Endothelial cell of umbilical vein (primary cell): Measurements from ENCODE around the gene PAPPA2. TPM values are rescaled to one million over a fixed set of nuclear protein-coding genes. Genes with fewer than 3 reads are reported as not detected.

Experiments used
- BruUV-seq: library from RNA; stranded (reverse); fragments of 400-500 nt; replicated peaks from 2 replicates; lab custom pipeline; 2021; lab: Mats Ljungman, UMichigan
- CTCF ChIA-PET: fragments of 300-600, 350-600 bp; sonication (Branson Sonifier 250); formaldehyde crosslinking; loops from one replicate; lab custom pipeline; 2021; ENCODE audit warnings: antibody characterized with exemption, inconsistent platforms; lab: Charles Lee
- POLR2A ChIA-PET: fragments of 300-600, 350-600 bp; sonication (Branson Sonifier 250); formaldehyde crosslinking; loops from one replicate; lab custom pipeline; 2021; ENCODE audit warnings: antibody characterized with exemption, inconsistent platforms; lab: Charles Lee
- DNase-seq: peaks from one replicate; pipeline ENCODE4 v3.0.0-alpha.2; 2011; ENCODE audit warnings: low read depth, low spot score
- FAIRE-seq: peaks from 2 replicates; lab custom pipeline; 2011; peaks lifted over from hg19 to GRCh38; lab: Jason Lieb, UNC
- H2AFZ ChIP-seq: 2 replicates; pipeline ENCODE4 v1.6.0; 2012; ENCODE audit warnings: low read depth, low read length, control low read depth, inconsistent platforms
- H3K27ac ChIP-seq: 2 replicates; pipeline ENCODE4 v1.5.1; 2011; ENCODE audit warnings: low read depth, mild to moderate bottlenecking, control low read depth, low read length, moderate library complexity; ENCODE audit not compliant: insufficient read depth
- H3K27me3 ChIP-seq, 2 experiments: 2 replicates each; pipeline versions ENCODE4 v1.6.0 to v1.6.1; 2011; ENCODE audit warnings: low read length in 2 of 2, mixed read lengths in 1 of 2; ENCODE audit not compliant: control insufficient read depth in 2 of 2, insufficient read depth in 2 of 2
- H3K36me3 ChIP-seq, 2 experiments: 2 replicates in 1 of 2; 3 replicates in 1 of 2; pipeline ENCODE4 v1.5.1; 2011; ENCODE audit warnings: low read length in 2 of 2, mild to moderate bottlenecking in 1 of 2, moderate library complexity in 1 of 2; ENCODE audit not compliant: control insufficient read depth in 2 of 2, insufficient read depth in 2 of 2; ENCODE audit errors: extremely low read depth in 1 of 2
- H3K4me1 ChIP-seq: 3 replicates; pipeline ENCODE4 v1.5.1; 2011; ENCODE audit warnings: mild to moderate bottlenecking, low read length; ENCODE audit not compliant: control insufficient read depth, insufficient read depth; ENCODE audit errors: extremely low read depth
- H3K4me2 ChIP-seq: 2 replicates; pipeline ENCODE4 v1.6.1; 2011; ENCODE audit warnings: low read length, control low read depth, mixed read lengths; ENCODE audit not compliant: insufficient read depth
- H3K4me3 ChIP-seq, 3 experiments: fragments of 200-600 bp in 1 of 3; sonication (generic), shearing (Covaris generic) in 1 of 3; replicated peaks in 1 of 3; 2 replicates each; pipeline ENCODE4 v1.5.1; 2011 to 2016; ENCODE audit warnings: control low read depth in 3 of 3, low read length in 3 of 3, mild to moderate bottlenecking in 2 of 3, inconsistent platforms in 1 of 3, low read depth in 1 of 3, moderate library complexity in 1 of 3; ENCODE audit not compliant: insufficient read depth in 1 of 3
- H3K79me2 ChIP-seq: 2 replicates; pipeline ENCODE4 v1.6.0; 2012; ENCODE audit warnings: low read length, inconsistent platforms; ENCODE audit not compliant: control insufficient read depth, insufficient read depth
- H3K9ac ChIP-seq: replicated peaks from 2 replicates; pipeline ENCODE3; 2011; ENCODE audit warnings: low read length, control low read depth; ENCODE audit not compliant: insufficient read depth; ENCODE audit errors: extremely low read depth
- H3K9me1 ChIP-seq: replicated peaks from 3 replicates; pipeline ENCODE4 v1.6.0; 2011; ENCODE audit warnings: mild to moderate bottlenecking, low read length; ENCODE audit not compliant: control insufficient read depth, insufficient read depth; ENCODE audit errors: extremely low read depth
- H3K9me3 ChIP-seq: replicated peaks from 2 replicates; pipeline ENCODE4 v1.5.1; 2012; ENCODE audit warnings: low read length, inconsistent platforms; ENCODE audit not compliant: control insufficient read depth, insufficient read depth
- H4K20me1 ChIP-seq: replicated peaks from 2 replicates; pipeline ENCODE3; 2011; ENCODE audit warnings: mild to moderate bottlenecking, low read length; ENCODE audit not compliant: control insufficient read depth, insufficient read depth; ENCODE audit errors: extremely low read depth
- CTCF ChIP-seq, 2 donors: IDR thresholded peaks; 1 replicate in 1 of 2; 2 replicates in 1 of 2; pipeline ENCODE4 v1.5.1; 2011; ENCODE audit warnings: low read length in 2 of 2, mild to moderate bottlenecking in 2 of 2, moderate library complexity in 2 of 2, control low read depth in 1 of 2, inconsistent platforms in 1 of 2, low read depth in 1 of 2; ENCODE audit not compliant: insufficient read depth in 1 of 2; ENCODE audit errors: extremely low read depth in 1 of 2
- EZH2 ChIP-seq: IDR thresholded peaks from 2 replicates; pipeline ENCODE4 v1.6.1; 2012; ENCODE audit warnings: borderline replicate concordance, low read depth, mild to moderate bottlenecking, moderate library complexity, low read length, inconsistent platforms; ENCODE audit not compliant: severe bottlenecking
- FOS ChIP-seq: IDR thresholded peaks from 2 replicates; pipeline ENCODE4 v1.6.1; 2011; ENCODE audit warnings: mild to moderate bottlenecking, low read length, moderate library complexity, borderline replicate concordance; ENCODE audit not compliant: insufficient read depth
- GATA2 ChIP-seq: IDR thresholded peaks from 2 replicates; pipeline ENCODE4 v1.7.0; 2011; ENCODE audit warnings: low read depth, mild to moderate bottlenecking, moderate library complexity, mixed read lengths, low read length; ENCODE audit not compliant: insufficient read length, insufficient read depth
- JUN ChIP-seq: IDR thresholded peaks from 2 replicates; pipeline ENCODE4 v1.6.1; 2011; ENCODE audit warnings: borderline replicate concordance, low read depth; ENCODE audit not compliant: insufficient read length, insufficient read depth
- MAX ChIP-seq: IDR thresholded peaks from 2 replicates; pipeline ENCODE4 v1.6.1; 2011; ENCODE audit not compliant: insufficient read depth, insufficient read length
- MYC ChIP-seq: IDR thresholded peaks from one replicate; pipeline ENCODE4 v1.6.1; 2011; ENCODE audit warnings: mild to moderate bottlenecking, low read depth, low read length
- POLR2A ChIP-seq: IDR thresholded peaks from 2 replicates; pipeline ENCODE4 v1.6.1; 2012; ENCODE audit warnings: low read depth, mild to moderate bottlenecking, control low read depth, low read length
- POLR2AphosphoS5 ChIP-seq: IDR thresholded peaks from 2 replicates; pipeline ENCODE4 v1.6.1; 2012; ENCODE audit warnings: low read depth, mild to moderate bottlenecking, control low read depth, low read length, moderate library complexity; ENCODE audit not compliant: insufficient read depth
- dilution Hi-C: fragments of 300-500 bp; cut with MboI; formaldehyde crosslinking; loops from one replicate; pipeline ENCODE4 v1.15.0; 2019; ENCODE audit warnings: low sequenced_read_pairs; ENCODE audit not compliant: extremely low pct_ligation_motif_present
- intact Hi-C: fragments of 100-400 bp; cut with micrococcal nuclease; formaldehyde crosslinking; loops from one replicate; pipeline ENCODE4 v1.10.0; 2022
- polyA plus RNA-seq, 4 experiments: library from polyadenylated mRNA; depleted of rRNA in 3 of 4; stranded (reverse) in 3 of 4; unstranded in 1 of 4; fragments of >200 nt; gene quantifications; 2 replicates each; pipeline versions ENCODE4 v1.2.1 to v1.2.3, GENCODE V29; 2011 to 2012; ENCODE audit warnings: missing spikeins in 1 of 4
- total RNA-seq: library from RNA; stranded (reverse); gene quantifications from 2 replicates; pipeline ENCODE4 v1.2.3, GENCODE V29; 2021

Gene PAPPA2
- total and polyA plus RNA-seq, 2 donors (not counting 3 experiments of a cell fraction or from before 2014, with no cell fraction given), result not detected

GRCh38 chr1:176719447-176719846, 256.5 kb downstream of the PAPPA2 start:
- Histone ChIP-seq H3K4me1 (no peaks in the 10 kb centered on the region), H3K27ac (no peak overlapping the region), H4K20me1 (no peaks in the 10 kb centered on the region), H3K4me3 (no peak overlapping the region), H3K9ac (no peak overlapping the region), H2AFZ (no peak overlapping the region), H3K9me3 (no peaks in the 10 kb centered on the region), H3K27me3 (no peaks in the 10 kb centered on the region), H3K4me2 (no peak overlapping the region), H3K36me3 (no peaks in the 10 kb centered on the region), H3K9me1 (no peaks in the 10 kb centered on the region), H3K79me2 (no peaks in the 10 kb centered on the region)
- intact Hi-C loops (no loop called here), dilution Hi-C loops (no loop called here)
- DNase-seq, result no peak
- POLR2A ChIA-PET, result no interaction called here
- no TSS peak for BruUV-seq
- no peak for TF ChIP-seq GATA2
- no peak for TF ChIP-seq MAX
- no peak for TF ChIP-seq POLR2AphosphoS5
- CTCF ChIA-PET, result no interaction called here
- no peak for FAIRE-seq

- Histone ChIP-seq H3K9me3 (no peaks in the 10 kb centered on the region), H3K27ac (no peak overlapping the region), H3K79me2 (no peaks in the 10 kb centered on the region), H3K9ac (no peak overlapping the region), H4K20me1 (no peaks in the 10 kb centered on the region), H3K4me3 (no peak overlapping the region), H3K27me3 (no peaks in the 10 kb centered on the region), H2AFZ (no peak overlapping the region), H3K4me2 (no peak overlapping the region), H3K4me1 (no peaks in the 10 kb centered on the region), H3K36me3 (no peaks in the 10 kb centered on the region), H3K9me1 (no peaks in the 10 kb centered on the region)
- dilution Hi-C loops, result no loop called here
- DNase-seq, result no peak
- intact Hi-C loops, result no loop called here
- CTCF ChIA-PET, result no interaction called here
- POLR2A ChIA-PET, result no interaction called here
- TF ChIP-seq CTCF (IDR thresholded peaks at IDR 0.05; ENCODE audit: extremely low read depth in 1 of 2, insufficient read depth in 1 of 2, low read depth in 1 of 2, low read length in 2 of 2) (no peak), JUN (no peak), POLR2AphosphoS5 (no peak), POLR2A (no peak), FOS (no peak), MAX (no peak), EZH2 (no peak), MYC (no peak), GATA2 (no peak)
- BruUV-seq, result no TSS peak
- FAIRE-seq, result no peak
These were observed 257.9 kb downstream of the PAPPA2 start for GRCh38 chr1:176720838-176721237.
